Measurements from ENCODE around the gene MYL11. TPM values are rescaled to one million over a fixed set of nuclear protein-coding genes. Genes with fewer than 3 reads are reported as not detected.

Gene MYL11
- total RNA-seq, 1 experiment from 2014 or later, result not detected

DNA sequence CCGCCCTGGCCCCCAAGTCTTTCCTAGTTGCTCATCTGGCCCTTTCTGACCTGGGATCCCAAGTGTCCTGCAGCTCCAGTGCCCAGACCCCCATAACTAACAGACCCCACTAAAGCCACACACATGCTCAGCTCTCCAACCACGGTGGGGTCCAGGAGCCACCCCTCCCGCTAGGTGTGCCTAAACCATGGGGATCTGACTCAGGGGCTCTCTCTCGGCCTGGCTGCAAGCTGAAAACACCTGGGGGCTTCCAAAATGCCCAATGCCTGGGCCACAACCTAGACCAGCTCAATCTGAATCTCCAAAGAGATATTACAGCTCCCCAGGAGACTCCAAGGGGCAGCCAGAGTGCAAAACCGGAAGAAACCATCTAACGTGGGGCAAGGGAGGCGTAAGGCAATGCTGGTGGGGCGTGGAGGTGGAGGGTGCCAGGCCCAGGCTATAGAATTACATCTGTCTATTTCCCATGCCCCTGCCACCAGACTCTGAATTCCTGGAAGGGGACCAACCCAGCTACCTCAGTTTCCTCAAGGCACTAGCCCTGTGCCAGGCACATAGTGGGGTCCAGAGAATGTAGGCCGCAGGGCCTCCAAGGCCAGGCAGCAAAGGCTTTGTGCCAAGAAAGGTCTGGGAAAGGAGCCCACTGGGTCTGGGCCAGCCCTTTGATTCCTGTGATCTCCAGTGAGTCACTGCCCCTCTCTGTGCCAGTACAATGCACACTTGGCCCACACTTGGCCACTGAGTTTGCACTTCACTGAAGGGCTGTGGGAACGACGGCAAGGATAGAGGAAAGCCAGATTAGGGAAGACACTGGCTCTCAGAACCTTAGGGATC, 22.8 kb upstream of the MYL11 start:
- H3K36me3 ChIP-seq (ENCODE audit: insufficient read depth, low read length), result peaks cover 5% of the 10 kb centered on the region; the same call in 1 of the 2 replicates
- H2AFZ ChIP-seq (ENCODE audit: low read length), result no peak overlapping the region
- H3K4me3 ChIP-seq (ENCODE audit: low read length), result peak overlapping the region; percentile 33
- H3K4me1 ChIP-seq (ENCODE audit: low read length), result peaks cover 75% of the 10 kb centered on the region
- peak overlapping the region; percentile 73 for H3K4me2 ChIP-seq (ENCODE audit: low read depth, low read length, poor library complexity, severe bottlenecking)
- H4K20me1 ChIP-seq (ENCODE audit: insufficient read depth, low read depth, low read length), result no peaks in the 10 kb centered on the region
- H3K79me2 ChIP-seq (ENCODE audit: low read length), result peaks cover 34% of the 10 kb centered on the region
- DNase-seq, result peak; percentile 65
- H3K27ac ChIP-seq (ENCODE audit: low read length), result peak overlapping the region; percentile 95
- H3K9ac ChIP-seq (ENCODE audit: low read length), result peak overlapping the region; percentile 65
- H3K27me3 ChIP-seq (ENCODE audit: low read length), result no peaks in the 10 kb centered on the region
- no peaks in the 10 kb centered on the region for H3K9me2 ChIP-seq (replicated peaks; ENCODE audit: insufficient read depth, low read length)
- no peaks in the 10 kb centered on the region for H3K9me3 ChIP-seq (ENCODE audit: low read length)

DNA sequence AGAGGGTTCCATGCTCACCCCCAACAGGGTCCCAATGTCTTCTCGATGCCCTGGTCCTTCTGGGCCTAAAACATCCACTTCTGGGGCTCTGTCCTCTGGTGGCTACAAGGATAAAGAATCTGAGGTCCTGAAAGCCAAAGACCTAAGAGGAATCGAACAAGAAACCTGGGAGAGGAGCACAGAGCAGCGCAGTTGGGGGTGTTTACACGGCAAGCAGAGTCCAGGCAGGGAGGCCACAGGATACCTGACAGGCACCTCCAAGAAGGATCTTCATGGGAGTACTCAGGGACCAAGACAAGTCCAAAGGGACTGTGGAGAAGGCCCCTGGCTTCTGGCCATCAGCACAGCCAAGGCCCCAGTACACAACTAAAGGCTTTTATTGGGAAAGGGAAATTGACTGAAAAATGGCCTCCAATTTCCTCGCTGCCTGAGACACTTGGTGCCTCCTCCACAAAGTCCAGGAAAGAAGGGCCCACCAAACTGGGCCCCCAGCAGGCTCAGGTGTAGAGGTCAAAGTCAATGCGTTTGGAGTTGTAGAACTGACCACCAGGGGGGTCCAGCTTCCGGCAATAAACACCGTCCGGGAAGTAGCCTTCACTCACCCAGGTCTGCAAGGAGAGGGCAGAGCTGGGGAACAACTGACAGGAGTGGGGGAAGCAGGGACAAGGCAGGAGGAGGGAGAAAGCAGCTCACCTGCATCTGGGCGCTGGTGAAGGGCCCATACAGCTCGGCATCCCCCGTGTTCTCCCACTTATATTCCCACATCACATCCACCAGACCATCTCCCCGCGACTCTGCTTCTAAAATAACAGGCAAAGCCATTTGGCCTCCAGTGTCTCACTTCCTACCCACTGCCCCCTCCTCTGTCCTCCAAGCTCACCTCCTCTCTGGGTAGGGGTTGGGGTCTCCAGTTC, 21.9 kb upstream of the MYL11 start:
- Histone ChIP-seq H3K36me3 (ENCODE audit: insufficient read depth, low read length) (peaks cover 5% of the 10 kb centered on the region; the same call in 1 of the 2 replicates), H3K27me3 (ENCODE audit: low read length) (no peaks in the 10 kb centered on the region), H3K4me2 (ENCODE audit: low read depth, low read length, poor library complexity, severe bottlenecking) (peak overlapping the region; percentile 73), H3K27ac (ENCODE audit: low read length) (peak overlapping the region; percentile 95), H3K4me3 (ENCODE audit: low read length) (no peak overlapping the region), H3K79me2 (ENCODE audit: low read length) (peaks cover 34% of the 10 kb centered on the region), H3K9ac (ENCODE audit: low read length) (peak overlapping the region; percentile 65), H3K9me3 (ENCODE audit: low read length) (no peaks in the 10 kb centered on the region), H3K9me2 (replicated peaks; ENCODE audit: insufficient read depth, low read length) (no peaks in the 10 kb centered on the region), H4K20me1 (ENCODE audit: insufficient read depth, low read depth, low read length) (no peaks in the 10 kb centered on the region), H2AFZ (ENCODE audit: low read length) (no peak overlapping the region), H3K4me1 (ENCODE audit: low read length) (peaks cover 84% of the 10 kb centered on the region)
- no peak for DNase-seq

DNA sequence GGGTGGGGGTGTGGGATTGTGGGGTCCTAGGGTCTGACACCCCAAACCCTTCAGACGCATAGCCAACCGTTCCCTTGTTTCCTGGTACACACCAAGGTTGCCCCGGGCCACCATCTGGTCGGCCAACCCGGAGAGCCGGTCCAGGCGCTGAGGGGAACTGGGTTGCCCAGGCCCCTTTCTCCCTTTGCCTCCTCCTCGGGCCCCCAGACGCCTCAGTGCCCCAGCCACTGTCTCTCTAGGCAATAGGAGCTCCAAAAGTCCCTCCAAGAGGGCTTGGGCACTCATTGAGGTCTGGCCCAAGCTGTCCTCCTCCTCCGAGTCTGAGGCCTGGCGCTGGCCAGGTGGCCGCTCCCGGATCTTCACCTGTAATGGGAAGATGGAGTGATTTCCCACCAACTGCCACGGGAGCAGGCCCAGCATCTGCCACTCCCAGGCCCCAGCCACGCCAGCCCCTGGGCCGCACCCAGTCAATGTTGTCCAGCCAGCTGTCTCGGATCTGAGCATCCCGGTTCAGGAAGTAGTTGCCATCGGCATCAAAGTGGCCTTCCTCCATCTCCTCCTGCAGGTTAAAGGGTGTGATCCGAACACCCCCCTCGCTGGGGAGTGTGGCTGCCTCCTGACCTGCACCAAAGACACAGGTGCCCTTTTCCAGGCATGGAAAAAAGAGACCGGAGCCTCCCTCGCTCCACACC, 21.0 kb upstream of the MYL11 start:
- H3K9me2 ChIP-seq (replicated peaks; ENCODE audit: insufficient read depth, low read length), result no peaks in the 10 kb centered on the region
- peaks cover 83% of the 10 kb centered on the region for H3K4me1 ChIP-seq (ENCODE audit: low read length)
- H3K27me3 ChIP-seq (ENCODE audit: low read length), result no peaks in the 10 kb centered on the region
- peak overlapping the region; percentile 98 for H3K4me3 ChIP-seq (ENCODE audit: low read length)
- no peak overlapping the region for H2AFZ ChIP-seq (ENCODE audit: low read length)
- no peaks in the 10 kb centered on the region for H3K9me3 ChIP-seq (ENCODE audit: low read length)
- H3K36me3 ChIP-seq (ENCODE audit: insufficient read depth, low read length), result peaks cover 5% of the 10 kb centered on the region; the same call in 1 of the 2 replicates
- no peaks in the 10 kb centered on the region for H4K20me1 ChIP-seq (ENCODE audit: insufficient read depth, low read depth, low read length)
- H3K27ac ChIP-seq (ENCODE audit: low read length), result peak overlapping the region; percentile 83
- peak; percentile 33 for DNase-seq
- H3K79me2 ChIP-seq (ENCODE audit: low read length), result peaks cover 34% of the 10 kb centered on the region
- H3K9ac ChIP-seq (ENCODE audit: low read length), result peak overlapping the region; percentile 96
- peak overlapping the region; percentile 93 for H3K4me2 ChIP-seq (ENCODE audit: low read depth, low read length, poor library complexity, severe bottlenecking)

DNA sequence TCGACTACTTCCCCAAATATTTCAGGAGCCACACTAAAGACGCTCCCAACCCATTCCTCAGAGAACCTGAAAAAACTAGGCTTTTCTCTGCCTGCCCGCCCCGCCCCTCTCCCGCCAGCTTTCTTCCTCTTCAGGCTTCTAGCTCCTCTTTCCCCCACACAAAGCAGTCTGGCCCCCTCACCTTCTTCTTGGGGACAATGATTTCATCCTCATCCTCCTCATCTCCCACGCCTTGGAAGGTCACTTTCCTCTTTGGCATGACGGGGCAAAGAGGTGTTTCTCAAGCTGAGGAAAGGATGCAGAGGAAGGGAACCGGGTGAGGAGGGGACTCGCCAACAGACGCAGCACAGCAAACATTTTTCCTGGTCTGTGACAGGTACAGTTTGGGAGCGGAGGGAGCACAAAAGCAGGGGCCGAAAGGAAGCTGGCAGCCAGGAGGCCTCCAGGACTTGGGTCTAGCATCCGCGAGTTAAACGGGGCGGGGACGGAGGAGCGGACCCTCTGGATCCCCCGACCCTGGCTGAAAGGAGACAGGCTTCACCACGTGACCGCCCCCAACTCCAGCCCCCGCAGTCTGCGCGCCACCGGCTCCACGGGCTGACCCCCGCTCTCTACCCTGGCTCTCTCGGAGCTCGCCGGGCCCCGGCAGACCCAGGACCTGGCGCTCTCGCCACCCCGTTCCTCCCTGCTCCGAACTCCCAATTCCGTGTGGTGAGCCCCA, 20.0 kb upstream of the MYL11 start:
- Histone ChIP-seq H3K79me2 (ENCODE audit: low read length) (peaks cover 31% of the 10 kb centered on the region), H3K9ac (ENCODE audit: low read length) (peak overlapping the region; percentile 96), H3K4me2 (ENCODE audit: low read depth, low read length, poor library complexity, severe bottlenecking) (peak overlapping the region; percentile 93), H3K27me3 (ENCODE audit: low read length) (no peaks in the 10 kb centered on the region), H3K9me3 (ENCODE audit: low read length) (no peaks in the 10 kb centered on the region), H2AFZ (ENCODE audit: low read length) (no peak overlapping the region; the same call in 1 of the 2 replicates), H3K27ac (ENCODE audit: low read length) (peak overlapping the region; percentile 83), H3K36me3 (ENCODE audit: insufficient read depth, low read length) (peaks cover 5% of the 10 kb centered on the region; the same call in 1 of the 2 replicates), H3K9me2 (replicated peaks; ENCODE audit: insufficient read depth, low read length) (no peaks in the 10 kb centered on the region), H3K4me3 (ENCODE audit: low read length) (peak overlapping the region; percentile 98), H4K20me1 (ENCODE audit: insufficient read depth, low read depth, low read length) (no peaks in the 10 kb centered on the region), H3K4me1 (ENCODE audit: low read length) (peaks cover 73% of the 10 kb centered on the region)
- DNase-seq, result peak; percentile 58

DNA sequence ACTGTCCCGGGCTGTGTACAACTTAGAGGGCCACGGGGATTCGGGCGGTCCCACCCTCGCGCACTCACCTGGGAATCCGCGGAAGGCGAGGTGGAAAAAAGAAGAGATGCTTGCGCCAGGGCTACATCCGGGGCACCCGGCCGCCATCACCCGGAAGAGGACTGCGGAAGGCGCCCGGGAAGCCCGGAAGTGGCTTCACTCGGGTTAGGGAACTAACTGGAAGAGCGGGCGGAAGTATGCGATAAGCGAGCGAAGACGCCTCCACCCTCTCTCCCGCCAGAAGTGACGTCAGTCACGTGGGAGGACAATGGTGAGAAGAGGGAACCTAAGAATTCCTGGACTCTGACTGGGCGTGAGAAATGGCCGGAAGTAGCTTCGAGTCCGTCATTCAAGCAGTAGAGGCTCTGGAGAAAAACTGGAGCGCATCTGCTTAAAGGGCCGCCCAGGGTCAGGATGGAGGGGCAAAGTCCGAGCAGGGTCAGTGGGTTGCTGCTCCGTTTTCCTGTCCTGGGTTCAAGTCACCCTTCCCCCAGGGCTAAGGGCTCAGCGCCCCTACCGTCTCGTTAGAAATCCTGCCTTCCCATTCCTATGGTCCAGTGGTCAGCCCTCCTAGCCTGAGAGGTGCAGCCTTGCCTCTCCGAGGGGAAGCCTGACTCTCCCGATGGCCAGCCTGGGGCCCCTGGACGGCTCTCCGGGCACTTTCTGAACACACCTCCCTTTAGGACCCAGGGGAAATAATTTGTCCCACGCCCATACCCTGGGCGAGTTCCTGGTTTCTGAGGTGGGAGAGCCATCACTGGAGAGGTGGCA, 19.3 kb upstream of the MYL11 start, which contains the start of gene CD2BP2:
CD2BP2 (minus strand) TSS at position 165 of the 810 bp plus-strand sequence. CDS start 627 bp downstream, outside the sequence.
- peak within 1 kb of the TSS; percentile 93 for H3K4me2 ChIP-seq (ENCODE audit: low read depth, low read length, poor library complexity, severe bottlenecking)
- DNase-seq, result peak; percentile 98
- H3K79me2 ChIP-seq (ENCODE audit: low read length), result peaks cover 35% of the 10 kb centered on the region
- peak within 1 kb of the TSS; percentile 96 for H3K9ac ChIP-seq (ENCODE audit: low read length)
- peaks cover 65% of the 10 kb centered on the region for H3K4me1 ChIP-seq (ENCODE audit: low read length)
- no peaks in the 10 kb centered on the region for H4K20me1 ChIP-seq (ENCODE audit: insufficient read depth, low read depth, low read length)
- H3K9me3 ChIP-seq (ENCODE audit: low read length), result no peaks in the 10 kb centered on the region
- peak within 1 kb of the TSS; percentile 83 for H3K27ac ChIP-seq (ENCODE audit: low read length)
- peaks cover 5% of the 10 kb centered on the region; the same call in 1 of the 2 replicates for H3K36me3 ChIP-seq (ENCODE audit: insufficient read depth, low read length)
- H3K27me3 ChIP-seq (ENCODE audit: low read length), result no peaks in the 10 kb centered on the region
- H3K9me2 ChIP-seq (replicated peaks; ENCODE audit: insufficient read depth, low read length), result no peaks in the 10 kb centered on the region
- H3K4me3 ChIP-seq (ENCODE audit: low read length), result peak within 1 kb of the TSS; percentile 98
- H2AFZ ChIP-seq (ENCODE audit: low read length), result peak within 1 kb of the TSS; percentile 41; the same call in 1 of the 2 replicates

DNA sequence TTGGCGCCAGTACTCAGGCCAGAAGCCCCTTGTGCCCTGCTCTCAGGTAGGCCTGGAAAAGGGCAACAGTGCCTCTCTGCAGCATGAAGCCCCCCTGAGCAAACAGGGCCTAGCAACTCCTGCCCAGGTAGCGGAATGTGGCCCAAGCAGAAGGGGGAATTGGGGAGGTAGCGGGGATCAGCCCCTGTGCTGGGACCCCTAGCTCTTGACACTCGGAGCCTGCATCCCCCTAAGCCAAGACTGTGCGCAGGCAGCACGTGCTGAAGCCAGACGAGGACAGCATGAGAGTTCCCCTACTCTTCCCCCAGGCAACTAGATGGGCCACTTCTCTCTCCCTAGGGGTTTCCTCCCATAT, 18.7 kb upstream of the MYL11 start:
- DNase-seq, result no peak
- H3K27me3 ChIP-seq (ENCODE audit: low read length), result no peaks in the 10 kb centered on the region
- no peak overlapping the region for H2AFZ ChIP-seq (ENCODE audit: low read length)
- H4K20me1 ChIP-seq (ENCODE audit: insufficient read depth, low read depth, low read length), result no peaks in the 10 kb centered on the region
- peaks cover 60% of the 10 kb centered on the region for H3K4me1 ChIP-seq (ENCODE audit: low read length)
- H3K4me2 ChIP-seq (ENCODE audit: low read depth, low read length, poor library complexity, severe bottlenecking), result peak overlapping the region; percentile 93
- peak overlapping the region; percentile 77 for H3K9ac ChIP-seq (ENCODE audit: low read length)
- peaks cover 5% of the 10 kb centered on the region; the same call in 1 of the 2 replicates for H3K36me3 ChIP-seq (ENCODE audit: insufficient read depth, low read length)
- H3K9me2 ChIP-seq (replicated peaks; ENCODE audit: insufficient read depth, low read length), result no peaks in the 10 kb centered on the region
- no peaks in the 10 kb centered on the region for H3K9me3 ChIP-seq (ENCODE audit: low read length)
- H3K79me2 ChIP-seq (ENCODE audit: low read length), result peaks cover 39% of the 10 kb centered on the region
- peak overlapping the region; percentile 98 for H3K4me3 ChIP-seq (ENCODE audit: low read length)
- peak overlapping the region; percentile 59 for H3K27ac ChIP-seq (ENCODE audit: low read length)
